ENCODE results near the gene RNF138. TPM values are rescaled to one million over a fixed set of nuclear protein-coding genes. Genes with fewer than 3 reads are reported as not detected.

RNF138 gene
- total and polyA plus RNA-seq, 2 of the 13 experiments (the other 11 are each of a cell fraction or from before 2014, with no cell fraction given): 14.6 to 33.6 TPM

- TF ChIP-seq, protein P1, sequence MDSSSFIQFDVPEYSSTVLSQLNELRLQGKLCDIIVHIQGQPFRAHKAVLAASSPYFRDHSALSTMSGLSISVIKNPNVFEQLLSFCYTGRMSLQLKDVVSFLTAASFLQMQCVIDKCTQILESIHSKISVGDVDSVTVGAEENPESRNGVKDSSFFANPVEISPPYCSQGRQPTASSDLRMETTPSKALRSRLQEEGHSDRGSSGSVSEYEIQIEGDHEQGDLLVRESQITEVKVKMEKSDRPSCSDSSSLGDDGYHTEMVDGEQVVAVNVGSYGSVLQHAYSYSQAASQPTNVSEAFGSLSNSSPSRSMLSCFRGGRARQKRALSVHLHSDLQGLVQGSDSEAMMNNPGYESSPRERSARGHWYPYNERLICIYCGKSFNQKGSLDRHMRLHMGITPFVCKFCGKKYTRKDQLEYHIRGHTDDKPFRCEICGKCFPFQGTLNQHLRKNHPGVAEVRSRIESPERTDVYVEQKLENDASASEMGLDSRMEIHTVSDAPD (CRISPR knock-in tag; IDR thresholded peaks at IDR 0.05): no peak
These were observed 888 bp downstream of the RNF138 start (continued) for GRCh38 chr18:32092422-32093101.

DNA sequence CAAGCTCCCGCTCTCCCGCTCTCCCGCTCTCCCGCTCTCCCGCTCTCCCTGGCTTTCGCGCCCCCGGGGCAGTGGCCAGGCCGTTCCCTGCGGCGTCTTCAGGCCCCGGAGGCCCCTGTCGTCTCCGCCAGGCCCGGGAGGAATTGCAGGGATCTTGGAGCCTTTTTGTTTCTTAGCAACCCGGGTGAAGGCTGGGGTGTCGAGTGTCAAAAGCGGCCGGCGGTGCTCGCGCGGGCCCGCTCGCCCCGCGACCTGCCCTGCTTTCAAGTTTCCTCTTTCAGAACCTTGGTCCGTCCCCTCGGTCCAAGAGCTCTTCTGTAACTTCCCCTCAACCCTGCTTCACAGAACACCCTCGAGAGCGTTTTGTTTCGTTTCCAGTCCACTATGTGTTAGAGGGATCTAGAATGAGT, 1.4 kb downstream of the RNF138 start:
- in situ Hi-C loops (cut with HindIII; ENCODE audit: extremely low pct_ligation_motif_present, low pct_unique_long_range_greater_than_20kb) (no loop called here), intact Hi-C loops (cut with micrococcal nuclease; ENCODE audit: unreplicated experiment) (loop anchor here (10.0 kb wide), 1 partner anchor 508 kb away; no protein-coding TSS in a partner anchor)
- Histone ChIP-seq H2AFZ (ENCODE audit: low read length) (no peak overlapping the region), H3K36me3 (replicated peaks in 1 of 2; ENCODE audit: control insufficient read depth in 1 of 2, insufficient read depth in 2 of 2, low read length in 2 of 2) (peaks cover 5 to 13% of the 10 kb centered on the region in 2 experiments; a peak in 3 of 5 replicates), H3K79me2 (ENCODE audit: insufficient read depth, low read length) (peaks cover 50% of the 10 kb centered on the region), H3K9ac (ENCODE audit: insufficient read depth, low read depth, low read length) (peak overlapping the region; percentile 92), H3K9me3 (ENCODE audit: low read length) (no peaks in the 10 kb centered on the region), H3K27me3 (ENCODE audit: control insufficient read depth in 1 of 2, insufficient read depth in 2 of 2, low read length in 2 of 2) (no peaks in the 10 kb centered on the region; a peak in 1 of 5 replicates), H4K20me1 (ENCODE audit: insufficient read depth, low read length) (peaks cover 22% of the 10 kb centered on the region; the same call in 1 of the 2 replicates), H3K4me3 (replicated peaks in 1 of 3; ENCODE audit: insufficient read depth in 1 of 3, low read depth in 2 of 3, low read length in 3 of 3) (peak overlapping the region; percentile 79 to 93 (median 92)), H3K4me2 (ENCODE audit: low read depth, low read length) (peak overlapping the region; percentile 91), H3K4me1 (ENCODE audit: insufficient read depth, low read length) (peaks cover 48% of the 10 kb centered on the region), H3K27ac (ENCODE audit: extremely low read length, insufficient read depth, low read length) (peak overlapping the region; percentile 98)
- WGBS (ENCODE audit: low lambda C conversion rate): under 1% methylated on average over 10 of the region's 32 CpGs
- BruUV-seq (replicated peaks): no TSS peak
- DNase-seq (ENCODE audit: low spot score) (peak; percentile 16), FAIRE-seq (no peak), ATAC-seq (peak; percentile 10)
- ChIA-PET CTCF (ENCODE audit: low intra/inter-chr PET ratio, low total read pairs) (no interaction called here), POLR2A (no interaction called here)
- peak; percentile 9; the same call in 1 of the 2 replicates for TF ChIP-seq RBFOX2 (IDR thresholded peaks at IDR 0.05; ENCODE audit: low read depth, low read length)
- TF ChIP-seq ZNF446 (CRISPR knock-in tag; IDR thresholded peaks at IDR 0.05): peak; percentile 8; the same call in 1 of the 2 replicates
- TF ChIP-seq ZNF605 (CRISPR knock-in tag; IDR thresholded peaks at IDR 0.05): no peak
- TF ChIP-seq SIX4 (CRISPR knock-in tag; IDR thresholded peaks at IDR 0.05): no peak
- TF ChIP-seq PREB (CRISPR knock-in tag; IDR thresholded peaks at IDR 0.05): 0 out of 2 replicates have a peak, but pooled peaks have one; percentile 35
- TF ChIP-seq HOXA9 (CRISPR knock-in tag; IDR thresholded peaks at IDR 0.05; ENCODE audit: borderline replicate concordance): 0 out of 2 replicates have a peak, but pooled peaks have one; percentile 39
- TF ChIP-seq, protein P2, sequence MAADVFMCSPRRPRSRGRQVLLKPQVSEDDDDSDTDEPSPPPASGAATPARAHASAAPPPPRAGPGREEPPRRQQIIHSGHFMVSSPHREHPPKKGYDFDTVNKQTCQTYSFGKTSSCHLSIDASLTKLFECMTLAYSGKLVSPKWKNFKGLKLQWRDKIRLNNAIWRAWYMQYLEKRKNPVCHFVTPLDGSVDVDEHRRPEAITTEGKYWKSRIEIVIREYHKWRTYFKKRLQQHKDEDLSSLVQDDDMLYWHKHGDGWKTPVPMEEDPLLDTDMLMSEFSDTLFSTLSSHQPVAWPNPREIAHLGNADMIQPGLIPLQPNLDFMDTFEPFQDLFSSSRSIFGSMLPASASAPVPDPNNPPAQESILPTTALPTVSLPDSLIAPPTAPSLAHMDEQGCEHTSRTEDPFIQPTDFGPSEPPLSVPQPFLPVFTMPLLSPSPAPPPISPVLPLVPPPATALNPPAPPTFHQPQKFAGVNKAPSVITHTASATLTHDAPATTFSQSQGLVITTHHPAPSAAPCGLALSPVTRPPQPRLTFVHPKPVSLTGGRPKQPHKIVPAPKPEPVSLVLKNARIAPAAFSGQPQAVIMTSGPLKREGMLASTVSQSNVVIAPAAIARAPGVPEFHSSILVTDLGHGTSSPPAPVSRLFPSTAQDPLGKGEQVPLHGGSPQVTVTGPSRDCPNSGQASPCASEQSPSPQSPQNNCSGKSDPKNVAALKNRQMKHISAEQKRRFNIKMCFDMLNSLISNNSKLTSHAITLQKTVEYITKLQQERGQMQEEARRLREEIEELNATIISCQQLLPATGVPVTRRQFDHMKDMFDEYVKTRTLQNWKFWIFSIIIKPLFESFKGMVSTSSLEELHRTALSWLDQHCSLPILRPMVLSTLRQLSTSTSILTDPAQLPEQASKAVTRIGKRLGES (CRISPR knock-in tag; IDR thresholded peaks at IDR 0.05; ENCODE audit: borderline replicate concordance): 0 out of 2 replicates have a peak, but pooled peaks have one; percentile 13
- TF ChIP-seq ARNTL (CRISPR knock-in tag; IDR thresholded peaks at IDR 0.05): 0 out of 2 replicates have a peak, but pooled peaks have one; percentile 2
- TF ChIP-seq TBX2 (CRISPR knock-in tag; IDR thresholded peaks at IDR 0.05; ENCODE audit: borderline replicate concordance): no peak
- TF ChIP-seq SMARCE1 (IDR thresholded peaks at IDR 0.05; ENCODE audit: borderline replicate concordance): no peak
- peak; percentile 6; the same call in 1 of the 2 replicates for TF ChIP-seq PHF8 (CRISPR knock-in tag; IDR thresholded peaks at IDR 0.05)
- TF ChIP-seq RBM39 (IDR thresholded peaks at IDR 0.05; ENCODE audit: low read depth, low read length, poor library complexity, severe bottlenecking): peak; percentile 48
- TF ChIP-seq GZF1 (CRISPR knock-in tag; IDR thresholded peaks at IDR 0.05): no peak
- TF ChIP-seq ZNF772 (CRISPR knock-in tag; IDR thresholded peaks at IDR 0.05): no peak
- no peak for TF ChIP-seq SRSF1 (optimal IDR thresholded peaks at IDR 0.05; ENCODE audit: low read depth, low read length)
